KMS-11 (cell line): ENCODE results near the gene NECAP2.
"Not testable (repeated sequence)": the region's sequence is repeated elsewhere in the genome, so short reads cannot be mapped to it uniquely, and the experiment has no call there.

Experiments used
- H2AFZ ChIP-seq: fragments of 200-600 bp; sonication (generic); 2 replicates; pipeline ENCODE4 v1.6.1; 2016; ENCODE audit warnings: antibody characterized with exemption, mixed run types, low read depth
- H3K27ac ChIP-seq: fragments of 200-600 bp; sonication (generic); 2 replicates; pipeline ENCODE4 v1.6.1; 2016; ENCODE audit warnings: mild to moderate bottlenecking, mixed run types
- H3K27me3 ChIP-seq: fragments of 200-600 bp; sonication (generic); 2 replicates; pipeline ENCODE4 v1.6.1; 2017; ENCODE audit warnings: mild to moderate bottlenecking, low read depth, mixed run types, moderate library complexity; ENCODE audit not compliant: insufficient read depth
- H3K36me3 ChIP-seq: fragments of 200-600 bp; sonication (generic); 2 replicates; pipeline ENCODE4 v1.6.1; 2017; ENCODE audit warnings: mild to moderate bottlenecking, mixed run types; ENCODE audit not compliant: insufficient read depth
- H3K4me1 ChIP-seq: fragments of 200-600 bp; sonication (generic); 2 replicates; pipeline ENCODE4 v1.6.1; 2016; ENCODE audit warnings: mild to moderate bottlenecking, low read depth, mixed run types; ENCODE audit not compliant: poor library complexity, severe bottlenecking
- H3K4me2 ChIP-seq: fragments of 200-600 bp; sonication (generic); 2 replicates; pipeline ENCODE4 v1.7.0; 2016; ENCODE audit warnings: mild to moderate bottlenecking, mixed run types
- H3K4me3 ChIP-seq: fragments of 200-600 bp; sonication (generic); IDR thresholded peaks from 2 replicates; pipeline ENCODE4 v1.6.1; 2017; ENCODE audit warnings: low read depth, low read length, mixed read lengths; ENCODE audit not compliant: insufficient read depth
- H3K79me2 ChIP-seq: fragments of 200-600 bp; sonication (generic); 2 replicates; pipeline ENCODE4 v1.6.1; 2016; ENCODE audit warnings: low read depth, mixed run types; ENCODE audit not compliant: insufficient read depth
- H3K9ac ChIP-seq: fragments of 200-600 bp; sonication (generic); 2 replicates; pipeline ENCODE4 v1.6.1; 2016; ENCODE audit warnings: mild to moderate bottlenecking, mixed run types
- H4K20me1 ChIP-seq: fragments of 200-600 bp; sonication (generic); 2 replicates; pipeline ENCODE4 v1.6.1; 2016; ENCODE audit warnings: mild to moderate bottlenecking, mixed run types; ENCODE audit not compliant: insufficient read depth
- TF ChIP-seq, protein P1 (sequence below): fragments of 200-600 bp; sonication (generic); conservative IDR thresholded peaks from 2 replicates; pipeline ENCODE4 v1.6.1; 2017; ENCODE audit warnings: low read depth, mild to moderate bottlenecking, antibody characterized with exemption, low read length, moderate library complexity, mixed read lengths

The NECAP2 gene

DNA sequence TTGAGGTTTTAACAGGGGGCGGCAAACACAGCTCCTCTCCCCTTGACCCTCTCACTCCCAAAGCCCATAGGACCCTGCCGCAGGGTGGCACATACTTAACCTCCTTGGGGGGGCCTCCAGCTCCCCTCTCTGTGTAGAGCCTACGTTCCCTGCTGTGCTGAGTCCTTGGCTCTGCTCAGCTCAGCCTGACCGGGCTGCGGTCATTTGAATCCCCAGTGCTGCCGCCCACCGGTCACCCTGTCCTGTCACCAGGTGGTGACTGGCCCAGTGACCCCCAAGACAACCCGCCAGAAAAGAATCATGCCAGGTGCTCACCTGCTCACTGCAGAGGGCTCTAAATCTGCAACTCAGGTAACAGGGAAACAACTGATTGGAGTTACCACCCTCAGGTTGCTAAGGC lies 60.9 kb downstream of the NECAP2 start:
- H3K27me3 ChIP-seq, H3K27ac ChIP-seq, H4K20me1 ChIP-seq, H3K79me2 ChIP-seq, H3K36me3 ChIP-seq, H2AFZ ChIP-seq, H3K9ac ChIP-seq, H3K4me1 ChIP-seq, H3K4me2 ChIP-seq, H3K4me3 ChIP-seq: not testable (repeated sequence)

DNA sequence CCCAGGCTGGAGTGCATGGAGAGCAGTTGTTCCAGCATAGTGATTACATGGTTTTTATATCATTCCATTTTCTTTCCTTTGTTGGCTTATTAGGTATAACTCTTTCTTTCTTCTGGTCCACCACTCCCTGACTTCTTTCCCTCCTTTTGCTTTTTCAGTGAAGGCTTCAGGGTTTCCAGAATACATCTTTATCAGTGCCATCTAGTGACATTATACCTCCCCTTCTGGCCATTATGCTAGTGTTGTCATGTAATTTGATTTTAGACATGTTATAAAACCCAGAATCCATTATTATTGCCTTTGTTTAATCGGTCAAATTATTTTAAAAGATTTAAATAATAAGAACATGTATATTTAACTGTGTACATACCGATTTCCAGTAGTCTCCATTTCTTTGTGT lies 63.0 kb downstream of the NECAP2 start:
- Histone ChIP-seq H3K9ac (no peak overlapping the region), H3K36me3 (no peaks in the 10 kb centered on the region), H3K79me2 (no peaks in the 10 kb centered on the region), H4K20me1 (no peaks in the 10 kb centered on the region), H2AFZ (no peak overlapping the region), H3K27ac (no peak overlapping the region), H3K4me2 (no peak overlapping the region), H3K27me3 (no peaks in the 10 kb centered on the region), H3K4me3 (no peak overlapping the region), H3K4me1 (no peaks in the 10 kb centered on the region)
- TF ChIP-seq, protein P1, sequence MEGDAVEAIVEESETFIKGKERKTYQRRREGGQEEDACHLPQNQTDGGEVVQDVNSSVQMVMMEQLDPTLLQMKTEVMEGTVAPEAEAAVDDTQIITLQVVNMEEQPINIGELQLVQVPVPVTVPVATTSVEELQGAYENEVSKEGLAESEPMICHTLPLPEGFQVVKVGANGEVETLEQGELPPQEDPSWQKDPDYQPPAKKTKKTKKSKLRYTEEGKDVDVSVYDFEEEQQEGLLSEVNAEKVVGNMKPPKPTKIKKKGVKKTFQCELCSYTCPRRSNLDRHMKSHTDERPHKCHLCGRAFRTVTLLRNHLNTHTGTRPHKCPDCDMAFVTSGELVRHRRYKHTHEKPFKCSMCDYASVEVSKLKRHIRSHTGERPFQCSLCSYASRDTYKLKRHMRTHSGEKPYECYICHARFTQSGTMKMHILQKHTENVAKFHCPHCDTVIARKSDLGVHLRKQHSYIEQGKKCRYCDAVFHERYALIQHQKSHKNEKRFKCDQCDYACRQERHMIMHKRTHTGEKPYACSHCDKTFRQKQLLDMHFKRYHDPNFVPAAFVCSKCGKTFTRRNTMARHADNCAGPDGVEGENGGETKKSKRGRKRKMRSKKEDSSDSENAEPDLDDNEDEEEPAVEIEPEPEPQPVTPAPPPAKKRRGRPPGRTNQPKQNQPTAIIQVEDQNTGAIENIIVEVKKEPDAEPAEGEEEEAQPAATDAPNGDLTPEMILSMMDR, result no peak

DNA sequence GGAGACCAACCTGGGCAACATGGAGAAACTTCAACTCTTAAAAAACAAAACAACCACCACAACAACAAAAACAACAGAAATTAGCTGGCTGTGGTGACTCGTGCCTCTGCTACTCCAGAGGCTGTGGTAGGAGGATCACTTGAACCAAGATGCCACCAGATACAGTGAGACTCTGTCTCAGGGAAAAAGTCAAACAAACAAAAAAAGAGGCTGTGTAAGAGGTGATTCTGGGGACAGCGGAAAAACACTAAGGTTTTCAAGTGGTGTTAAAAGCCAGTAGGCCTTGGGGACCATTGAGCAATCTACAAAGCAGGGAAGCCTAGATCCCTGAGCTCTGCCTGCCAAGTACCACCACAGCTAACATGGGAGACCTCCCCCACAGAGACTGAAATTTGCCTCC lies 65.3 kb downstream of the NECAP2 start:
- not testable (repeated sequence) for H3K27me3 ChIP-seq, H3K4me3 ChIP-seq, H3K4me1 ChIP-seq, H3K9ac ChIP-seq, H3K4me2 ChIP-seq, H4K20me1 ChIP-seq, H2AFZ ChIP-seq, H3K79me2 ChIP-seq, H3K36me3 ChIP-seq, H3K27ac ChIP-seq

DNA sequence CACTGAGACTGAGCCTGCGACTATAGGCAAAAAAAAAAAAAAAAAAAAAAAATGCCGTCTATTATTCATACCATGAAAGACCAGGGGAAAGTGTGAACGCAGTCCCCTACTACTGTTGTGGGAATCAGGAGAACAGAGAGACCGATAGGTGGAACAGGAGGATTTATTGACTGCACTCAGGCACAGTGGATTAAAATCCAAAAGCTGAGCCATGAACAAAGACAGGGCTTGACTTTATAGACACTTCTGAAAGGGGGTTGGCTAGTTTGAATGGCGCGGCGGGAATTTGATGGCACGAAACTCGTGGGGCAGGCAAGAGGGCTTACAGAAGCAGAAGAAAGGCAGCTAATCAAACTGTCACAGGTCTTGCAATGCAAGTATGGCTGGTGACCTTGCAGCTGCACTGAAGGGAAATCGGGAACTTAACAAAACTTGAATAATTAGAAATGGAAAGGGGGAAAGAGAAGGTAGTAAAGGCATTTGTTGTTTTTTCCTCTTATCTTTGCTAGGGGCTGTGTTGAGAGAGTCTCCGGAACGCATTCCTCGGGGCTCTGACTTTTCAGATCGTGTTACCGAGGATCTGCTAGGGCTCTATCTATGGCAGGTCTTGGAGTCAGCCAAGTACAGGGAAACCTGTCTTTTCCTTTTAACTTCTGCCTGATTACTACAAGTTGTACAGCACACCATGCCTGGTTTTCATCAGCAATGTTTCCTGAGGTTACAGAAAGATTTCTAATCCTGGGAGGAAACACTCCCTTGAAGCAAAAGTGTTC lies 66.0 kb downstream of the NECAP2 start:
- H3K4me2 ChIP-seq, H2AFZ ChIP-seq, H3K4me1 ChIP-seq, H3K36me3 ChIP-seq, H3K79me2 ChIP-seq, H3K4me3 ChIP-seq, H4K20me1 ChIP-seq, H3K27ac ChIP-seq, H3K27me3 ChIP-seq, H3K9ac ChIP-seq: not testable (repeated sequence)

DNA sequence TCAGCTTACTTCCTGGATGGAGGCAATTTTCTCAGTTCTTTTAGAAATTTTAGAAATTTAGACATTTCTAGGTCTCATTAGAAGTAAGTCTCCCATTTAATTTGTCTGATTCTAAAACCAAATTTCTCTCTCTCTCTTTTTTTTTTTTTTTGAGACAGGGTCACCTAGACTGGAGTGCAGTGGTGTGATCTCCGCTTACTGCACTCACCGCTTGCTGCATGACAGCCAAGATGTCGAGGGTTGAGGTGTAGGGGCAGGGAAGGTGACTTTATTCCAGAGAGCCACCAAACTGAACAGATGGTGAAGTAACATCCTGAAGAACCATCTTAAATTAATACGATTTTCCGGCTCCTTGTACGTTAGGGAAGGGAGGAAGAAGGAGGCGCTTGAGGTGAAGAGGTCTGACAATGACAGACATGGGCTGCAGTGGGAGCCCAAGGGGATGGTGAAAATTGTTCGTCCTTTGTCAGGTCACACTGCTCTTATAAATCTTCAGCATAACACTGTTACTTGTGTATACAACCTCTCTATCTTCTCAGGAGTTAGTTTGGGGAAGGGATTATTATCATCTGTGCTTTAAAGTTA lies 68.4 kb downstream of the NECAP2 start:
- H3K79me2 ChIP-seq, H3K9ac ChIP-seq, H3K4me2 ChIP-seq, H4K20me1 ChIP-seq, H3K4me3 ChIP-seq, H3K27ac ChIP-seq, H3K27me3 ChIP-seq, H3K4me1 ChIP-seq, H2AFZ ChIP-seq, H3K36me3 ChIP-seq: not testable (repeated sequence)
